Panc1 (cell line): ENCODE results near the gene SRBD1. TPM values are rescaled to one million over a fixed set of nuclear protein-coding genes. Genes with fewer than 3 reads are reported as not detected.

Experiments used
- ATAC-seq: fragments of 200-7000 bp; cut with Tn5 transposase; 2 replicates; pipeline ENCODE4 v1.9.1; 2020; ENCODE audit warnings: mild to moderate bottlenecking, moderate library complexity
- BruUV-seq: library from RNA; stranded (reverse); fragments of 400-500 nt; replicated peaks from 2 replicates; lab custom pipeline; 2021; lab: Mats Ljungman, UMichigan
- CTCF ChIA-PET: fragments of 300-600 bp; sonication (Branson Sonifier 250); formaldehyde crosslinking; loops from one replicate; lab custom pipeline; 2022; ENCODE audit warnings: antibody characterized with exemption; lab: Charles Lee
- POLR2A ChIA-PET: fragments of 300-600 bp; sonication (Branson Sonifier 250); formaldehyde crosslinking; loops from one replicate; lab custom pipeline; 2022; ENCODE audit warnings: antibody characterized with exemption; lab: Charles Lee
- DNase-seq: peaks from one replicate; pipeline ENCODE4 v3.0.0-alpha.2; 2010; ENCODE audit warnings: low read depth, low spot score
- H3K27ac ChIP-seq: 2 replicates; pipeline ENCODE4 v1.5.1; 2011; ENCODE audit warnings: mild to moderate bottlenecking, low read length, inconsistent platforms
- H3K27me3 ChIP-seq: fragments of 200-500 bp; sonication (Bioruptor generic); 2 replicates; pipeline ENCODE4 v1.6.0; 2014; ENCODE audit warnings: low read length, inconsistent platforms; ENCODE audit not compliant: control insufficient read depth, insufficient read depth
- H3K36me3 ChIP-seq: fragments of 200-500 bp; sonication (Bioruptor generic); 2 replicates; pipeline ENCODE4 v1.5.1; 2014; ENCODE audit warnings: inconsistent platforms, mild to moderate bottlenecking, low read length, moderate library complexity; ENCODE audit not compliant: control insufficient read depth, insufficient read depth
- H3K4me1 ChIP-seq: 2 replicates; pipeline ENCODE4 v1.5.1; 2011; ENCODE audit warnings: inconsistent platforms, mild to moderate bottlenecking, low read length, moderate library complexity; ENCODE audit not compliant: control insufficient read depth, insufficient read depth
- H3K4me3 ChIP-seq, 2 experiments: 2 replicates each; pipeline ENCODE4 v1.5.1; 2011 to 2012; ENCODE audit warnings: low read depth in 2 of 2, low read length in 2 of 2, mild to moderate bottlenecking in 2 of 2, inconsistent platforms in 1 of 2, moderate library complexity in 1 of 2
- H3K9me3 ChIP-seq: fragments of 200-500 bp; sonication (Bioruptor generic); 2 replicates; pipeline ENCODE4 v1.5.1; 2014; ENCODE audit warnings: low read depth, mild to moderate bottlenecking, inconsistent platforms, low read length, moderate library complexity; ENCODE audit not compliant: control insufficient read depth, insufficient read depth
- CTCF ChIP-seq: fragments of 450-650 bp; IDR thresholded peaks from 2 replicates; pipeline ENCODE4 v1.5.1; 2017; ENCODE audit warnings: mild to moderate bottlenecking
- POLR2AphosphoS5 ChIP-seq: IDR thresholded peaks from 2 replicates; pipeline ENCODE4 v1.6.1; 2012; ENCODE audit warnings: mild to moderate bottlenecking, low read depth, low read length, moderate library complexity
- SIN3A ChIP-seq: IDR thresholded peaks from 2 replicates; pipeline ENCODE4 v1.6.1; 2012; ENCODE audit warnings: low read depth, mild to moderate bottlenecking, low read length, moderate library complexity, borderline replicate concordance; ENCODE audit not compliant: insufficient read depth
- TCF7L2 ChIP-seq: IDR thresholded peaks from 2 replicates; pipeline ENCODE4 v1.6.1; 2011; ENCODE audit warnings: mild to moderate bottlenecking, low read depth, low read length, inconsistent platforms
- in situ Hi-C: cut with HindIII; loops from 2 replicates; pipeline ENCODE4 v1.10.0; 2016; ENCODE audit warnings: low sequenced_read_pairs, low pct_unique_long_range_greater_than_20kb
- intact Hi-C: fragments of 100-400 bp; cut with micrococcal nuclease; formaldehyde crosslinking; loops from one replicate; pipeline ENCODE4 v1.10.0; 2022; ENCODE audit not compliant: unreplicated experiment
- total RNA-seq: library from RNA; stranded (reverse); gene quantifications from one replicate; pipeline ENCODE4 v1.2.1, GENCODE V29; 2021; ENCODE audit not compliant: unreplicated experiment
- TF ChIP-seq, protein P1 (sequence below), 2 experiments: IDR thresholded peaks; 2 replicates each; pipeline ENCODE4 v1.6.1; 2011 to 2012; ENCODE audit warnings: low read depth in 2 of 2, control low read depth in 1 of 2, low read length in 1 of 2, mild to moderate bottlenecking in 1 of 2, moderate library complexity in 1 of 2; ENCODE audit not compliant: insufficient read depth in 1 of 2

SRBD1 gene
- total RNA-seq, 1 experiment from 2014 or later = 9.7 TPM

GRCh38 chr2:45469314-45470099 is 141.6 kb downstream of the SRBD1 start:
- Histone ChIP-seq H3K27me3 (no peaks in the 10 kb centered on the region), H3K4me1 (no peaks in the 10 kb centered on the region), H3K27ac (no peak overlapping the region), H3K9me3 (no peaks in the 10 kb centered on the region), H3K4me3 (no peak overlapping the region), H3K36me3 (no peaks in the 10 kb centered on the region)
- in situ Hi-C loops = no loop called here
- DNase-seq = no peak
- ChIA-PET CTCF (no interaction called here), POLR2A (no interaction called here)
- intact Hi-C loops = no loop called here
- TF ChIP-seq SIN3A (no peak), CTCF (no peak), TCF7L2 (no peak), POLR2AphosphoS5 (no peak)
- TF ChIP-seq, protein P1, sequence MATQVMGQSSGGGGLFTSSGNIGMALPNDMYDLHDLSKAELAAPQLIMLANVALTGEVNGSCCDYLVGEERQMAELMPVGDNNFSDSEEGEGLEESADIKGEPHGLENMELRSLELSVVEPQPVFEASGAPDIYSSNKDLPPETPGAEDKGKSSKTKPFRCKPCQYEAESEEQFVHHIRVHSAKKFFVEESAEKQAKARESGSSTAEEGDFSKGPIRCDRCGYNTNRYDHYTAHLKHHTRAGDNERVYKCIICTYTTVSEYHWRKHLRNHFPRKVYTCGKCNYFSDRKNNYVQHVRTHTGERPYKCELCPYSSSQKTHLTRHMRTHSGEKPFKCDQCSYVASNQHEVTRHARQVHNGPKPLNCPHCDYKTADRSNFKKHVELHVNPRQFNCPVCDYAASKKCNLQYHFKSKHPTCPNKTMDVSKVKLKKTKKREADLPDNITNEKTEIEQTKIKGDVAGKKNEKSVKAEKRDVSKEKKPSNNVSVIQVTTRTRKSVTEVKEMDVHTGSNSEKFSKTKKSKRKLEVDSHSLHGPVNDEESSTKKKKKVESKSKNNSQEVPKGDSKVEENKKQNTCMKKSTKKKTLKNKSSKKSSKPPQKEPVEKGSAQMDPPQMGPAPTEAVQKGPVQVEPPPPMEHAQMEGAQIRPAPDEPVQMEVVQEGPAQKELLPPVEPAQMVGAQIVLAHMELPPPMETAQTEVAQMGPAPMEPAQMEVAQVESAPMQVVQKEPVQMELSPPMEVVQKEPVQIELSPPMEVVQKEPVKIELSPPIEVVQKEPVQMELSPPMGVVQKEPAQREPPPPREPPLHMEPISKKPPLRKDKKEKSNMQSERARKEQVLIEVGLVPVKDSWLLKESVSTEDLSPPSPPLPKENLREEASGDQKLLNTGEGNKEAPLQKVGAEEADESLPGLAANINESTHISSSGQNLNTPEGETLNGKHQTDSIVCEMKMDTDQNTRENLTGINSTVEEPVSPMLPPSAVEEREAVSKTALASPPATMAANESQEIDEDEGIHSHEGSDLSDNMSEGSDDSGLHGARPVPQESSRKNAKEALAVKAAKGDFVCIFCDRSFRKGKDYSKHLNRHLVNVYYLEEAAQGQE (IDR thresholded peaks at IDR 0.05; ENCODE audit: insufficient read depth in 1 of 2, low read depth in 2 of 2, low read length in 1 of 2) = no peak
- ATAC-seq = no peak
- BruUV-seq = no TSS peak

DNA sequence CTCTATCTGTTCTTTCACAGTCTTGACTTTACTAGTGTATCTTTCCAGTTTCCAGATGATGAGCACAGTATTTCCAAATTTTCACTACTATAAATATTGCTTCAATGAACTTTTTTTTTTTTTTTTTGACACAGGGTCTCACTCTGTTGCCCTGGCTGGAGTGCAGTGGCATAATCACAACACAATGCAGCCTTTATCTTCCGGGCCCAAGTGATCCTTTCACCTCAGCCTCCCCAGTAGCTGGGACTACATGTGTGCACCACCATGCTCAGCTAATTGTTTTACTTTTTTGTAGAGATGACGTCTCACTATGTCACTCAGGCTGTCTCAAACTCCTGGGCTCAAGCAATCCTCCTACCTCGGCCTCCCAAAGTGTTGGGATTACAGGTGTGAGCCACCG is 142.8 kb downstream of the SRBD1 start:
- POLR2A ChIA-PET = no interaction called here
- Histone ChIP-seq H3K4me3 (no peak overlapping the region), H3K27me3 (no peaks in the 10 kb centered on the region), H3K4me1 (no peaks in the 10 kb centered on the region), H3K9me3 (no peaks in the 10 kb centered on the region), H3K36me3 (no peaks in the 10 kb centered on the region), H3K27ac (no peak overlapping the region)
- no TSS peak for BruUV-seq
- in situ Hi-C loops = no loop called here
- CTCF ChIA-PET = no interaction called here
- TF ChIP-seq POLR2AphosphoS5 (no peak), TCF7L2 (no peak), CTCF (no peak), SIN3A (no peak)
- TF ChIP-seq, protein P1 (IDR thresholded peaks at IDR 0.05; ENCODE audit: insufficient read depth in 1 of 2, low read depth in 2 of 2, low read length in 1 of 2) = no peak
- intact Hi-C loops = no loop called here
- no peak for ATAC-seq
- no peak for DNase-seq
